Memory B cell (primary cell): ENCODE measurements around the gene TPCN2.

Experiments used
- ATAC-seq: fragments of 150-1000 bp; cut with Tn5 transposase; 2 replicates; pipeline ENCODE4 v1.10.0; 2021; ENCODE audit warnings: low read depth, mild to moderate bottlenecking, moderate library complexity
- DNase-seq, 2 donors: peaks; one replicate each; pipeline ENCODE4 v3.0.0; 2022; ENCODE audit warnings: low spot score in 2 of 2
- H3K27ac Mint-ChIP-seq: one replicate; pipeline ENCODE4 v1.8.0; 2022; ENCODE audit warnings: mild to moderate bottlenecking, moderate library complexity, mixed read lengths
- H3K27me3 Mint-ChIP-seq: one replicate; pipeline ENCODE4 v1.8.0; 2022; ENCODE audit warnings: mixed read lengths
- H3K36me3 Mint-ChIP-seq: one replicate; pipeline ENCODE4 v1.8.0; 2022; ENCODE audit warnings: mild to moderate bottlenecking, mixed read lengths
- H3K4me1 Mint-ChIP-seq: one replicate; pipeline ENCODE4 v1.8.0; 2022; ENCODE audit warnings: mixed read lengths
- H3K4me3 Mint-ChIP-seq: one replicate; pipeline ENCODE4 v1.8.0; 2022; ENCODE audit warnings: mild to moderate bottlenecking, moderate library complexity, mixed read lengths
- H3K9me3 Mint-ChIP-seq: one replicate; pipeline ENCODE4 v1.8.0; 2022; ENCODE audit warnings: mixed read lengths

Gene TPCN2

DNA sequence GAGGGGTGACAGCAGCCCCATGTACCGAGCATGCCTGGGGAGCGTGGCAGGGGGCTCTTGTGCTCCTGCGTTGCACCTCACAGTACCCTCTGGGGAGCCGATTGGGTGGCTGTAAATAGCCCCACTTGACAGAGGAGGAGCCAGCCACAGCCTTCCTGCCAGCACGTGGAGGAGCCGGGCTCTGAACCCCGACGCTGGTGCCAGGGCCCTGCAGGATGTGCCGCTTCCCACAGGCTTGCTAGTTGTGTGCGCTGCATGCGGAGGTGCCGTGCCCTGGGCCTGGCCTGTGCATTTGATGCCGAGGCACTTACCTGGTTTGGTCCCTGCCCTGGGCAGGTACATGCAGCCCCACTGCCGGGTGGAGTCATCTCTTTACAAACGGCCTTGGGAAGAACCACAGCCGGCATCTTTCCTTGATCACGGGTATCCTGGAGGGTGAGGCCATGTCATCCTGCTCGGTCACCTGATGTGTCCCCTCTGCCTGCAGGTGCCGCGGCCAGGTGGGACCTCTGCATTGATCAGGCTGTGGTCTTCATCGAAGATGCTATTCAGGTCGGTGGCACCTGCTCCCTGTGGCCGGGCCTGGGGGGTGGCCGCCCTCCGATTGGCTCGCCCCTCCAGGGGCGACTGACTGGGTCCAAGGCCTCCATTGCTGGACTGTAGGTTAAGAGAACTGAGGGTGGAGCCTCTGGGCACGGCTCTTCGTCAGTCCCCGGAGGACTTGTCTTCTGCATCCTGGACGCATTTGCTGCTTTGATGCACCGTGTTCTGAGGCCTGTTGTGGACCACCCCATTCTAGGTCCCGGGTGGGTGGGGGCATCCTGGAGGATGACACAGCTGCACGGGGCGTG, 5.0 kb downstream of the TPCN2 start:
- peak overlapping the region; percentile 99 for H3K27ac Mint-ChIP-seq
- peaks cover 23% of the 10 kb centered on the region for H3K4me1 Mint-ChIP-seq
- DNase-seq = no peak
- H3K9me3 Mint-ChIP-seq = no peaks in the 10 kb centered on the region
- H3K36me3 Mint-ChIP-seq = peaks cover 4% of the 10 kb centered on the region
- H3K27me3 Mint-ChIP-seq = no peaks in the 10 kb centered on the region
- H3K4me3 Mint-ChIP-seq = no peak overlapping the region
- ATAC-seq = no peak

DNA sequence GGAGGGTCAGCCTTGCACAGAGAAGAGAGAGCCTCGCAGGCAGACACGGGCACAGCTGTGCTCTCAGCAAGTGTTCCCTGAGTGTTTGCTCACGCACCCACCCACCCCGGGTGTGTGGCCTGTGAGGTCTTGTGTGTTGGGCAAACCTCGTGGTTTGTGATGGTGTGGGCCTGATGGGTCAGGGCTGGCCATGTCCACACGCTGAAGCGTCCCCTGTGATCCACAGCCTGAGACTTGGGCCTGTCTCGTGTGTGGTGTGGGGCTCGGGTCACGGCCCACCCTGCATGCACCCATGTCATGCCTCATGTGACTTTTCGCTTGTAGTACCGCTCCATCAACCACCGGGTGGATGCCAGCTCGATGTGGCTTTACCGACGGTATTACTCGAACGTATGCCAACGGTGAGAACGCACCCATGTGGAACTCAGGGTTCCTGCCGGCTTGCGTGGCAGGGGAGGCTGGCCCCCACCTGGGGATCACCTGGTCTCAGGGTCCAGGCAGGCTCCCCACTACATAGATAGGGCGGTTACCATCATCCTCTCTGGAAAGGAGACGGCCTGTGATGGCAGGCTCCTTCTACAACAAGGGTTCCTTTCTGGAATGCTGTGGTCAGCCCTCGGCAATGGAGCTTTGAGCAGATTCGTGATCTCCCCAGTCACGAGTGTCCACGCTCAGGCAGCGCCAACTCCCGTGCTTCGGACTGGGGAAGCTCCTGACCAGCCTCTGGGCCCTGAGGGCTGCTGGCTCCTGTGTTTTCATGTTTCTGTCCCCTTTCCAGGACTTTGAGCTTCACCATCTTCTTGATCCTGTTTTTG, 5.9 kb downstream of the TPCN2 start:
- Mint-ChIP-seq H3K4me3 (no peak overlapping the region), H3K9me3 (no peaks in the 10 kb centered on the region), H3K36me3 (peaks cover 4% of the 10 kb centered on the region), H3K4me1 (peaks cover 23% of the 10 kb centered on the region), H3K27ac (peak overlapping the region; percentile 99), H3K27me3 (no peaks in the 10 kb centered on the region)
- no peak for ATAC-seq
- no peak for DNase-seq

DNA sequence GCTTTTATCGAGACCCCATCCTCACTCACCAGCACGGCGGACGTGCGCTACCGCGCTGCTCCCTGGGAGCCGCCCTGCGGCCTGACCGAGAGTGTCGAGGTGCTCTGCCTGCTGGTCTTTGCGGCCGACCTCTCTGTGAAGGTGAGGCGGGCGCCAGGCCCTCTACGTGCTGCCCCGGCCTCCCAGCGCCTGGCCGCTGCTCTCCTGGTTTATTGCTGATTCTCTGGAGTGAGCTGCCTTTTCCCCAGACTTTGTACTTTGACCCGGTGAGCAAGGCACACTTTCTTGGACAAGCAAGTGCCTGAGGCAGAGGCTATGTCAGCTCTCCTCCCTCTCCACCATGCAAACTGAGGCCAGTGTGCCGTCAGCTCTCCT, 6.5 kb downstream of the TPCN2 start:
- Mint-ChIP-seq H3K36me3 (peaks cover 4% of the 10 kb centered on the region), H3K9me3 (no peaks in the 10 kb centered on the region), H3K4me1 (peaks cover 23% of the 10 kb centered on the region), H3K4me3 (no peak overlapping the region), H3K27me3 (no peaks in the 10 kb centered on the region), H3K27ac (peak overlapping the region; percentile 99)
- ATAC-seq (no peak), DNase-seq (no peak)

DNA sequence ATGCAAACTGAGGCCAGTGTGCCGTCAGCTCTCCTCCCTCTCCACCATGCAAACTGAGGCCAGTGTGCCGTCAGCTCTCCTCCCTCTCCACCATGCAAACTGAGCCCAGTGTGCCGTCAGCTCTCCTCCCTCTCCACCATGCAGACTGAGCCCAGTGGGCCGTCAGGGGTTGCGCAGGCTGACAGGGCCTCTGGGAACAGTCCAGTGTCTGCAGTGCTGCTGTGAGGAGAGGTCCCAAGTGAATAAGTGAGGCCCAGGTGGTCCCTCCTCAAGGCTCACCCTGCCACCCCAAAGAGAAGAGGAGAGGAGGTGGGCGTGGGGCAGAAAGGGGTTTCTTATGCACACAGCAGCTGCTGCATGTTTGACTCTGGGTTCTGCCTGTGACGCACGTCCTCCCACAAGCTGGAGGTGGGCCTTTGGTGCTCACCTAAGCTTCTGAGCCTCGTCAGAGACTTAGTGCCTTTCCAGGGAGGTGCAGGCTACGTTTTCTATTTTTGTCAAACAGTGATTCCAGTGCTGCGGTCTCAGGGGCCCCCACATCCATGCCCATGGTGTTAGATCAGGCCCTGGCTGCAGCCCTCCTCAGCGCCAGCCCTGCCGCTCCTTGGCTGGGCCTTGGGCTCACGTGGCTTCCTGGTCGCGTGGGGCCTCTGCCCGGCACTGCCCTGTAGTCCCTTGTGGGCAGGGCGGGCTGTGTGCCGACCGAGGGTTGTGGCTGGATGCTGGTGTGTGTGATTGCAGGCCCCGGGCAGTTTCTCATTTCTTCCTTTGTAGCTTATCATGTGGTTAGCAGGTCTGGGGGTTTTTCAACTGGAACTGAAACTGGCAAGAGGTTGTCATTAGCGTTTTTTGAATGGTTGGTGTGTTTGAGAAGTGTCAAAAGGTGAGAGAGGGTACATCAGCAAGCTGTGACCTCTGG, 7.1 kb downstream of the TPCN2 start:
- Mint-ChIP-seq H3K9me3 (no peaks in the 10 kb centered on the region), H3K27ac (peak overlapping the region; percentile 99), H3K36me3 (peaks cover 4% of the 10 kb centered on the region), H3K4me1 (peaks cover 25% of the 10 kb centered on the region), H3K4me3 (peak overlapping the region; percentile 83), H3K27me3 (no peaks in the 10 kb centered on the region)
- ATAC-seq (peak; percentile 76), DNase-seq (peak; percentile 77 to 82)

DNA sequence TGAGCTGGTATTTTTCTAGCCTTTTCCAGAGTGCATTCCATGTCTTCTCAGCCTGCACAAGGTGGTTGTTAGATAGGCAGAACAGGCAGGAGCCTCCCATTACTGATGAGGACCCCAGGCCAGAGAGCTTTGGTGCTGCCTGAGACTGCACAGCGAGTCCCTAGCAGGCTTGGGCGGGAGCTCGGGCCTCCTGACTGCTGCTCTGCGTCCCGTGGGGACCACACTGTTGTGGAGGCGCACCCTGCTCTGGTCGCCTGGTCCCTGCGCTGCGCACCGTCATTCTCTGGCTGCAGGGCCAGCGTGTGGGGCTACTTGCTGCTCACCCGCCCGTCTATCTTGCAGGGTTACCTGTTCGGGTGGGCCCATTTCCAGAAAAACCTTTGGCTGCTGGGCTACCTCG, 8.5 kb downstream of the TPCN2 start:
- Mint-ChIP-seq H3K27me3 (no peaks in the 10 kb centered on the region), H3K27ac (peak overlapping the region; percentile 99), H3K4me1 (peaks cover 15% of the 10 kb centered on the region), H3K36me3 (peaks cover 7% of the 10 kb centered on the region), H3K4me3 (no peak overlapping the region), H3K9me3 (no peaks in the 10 kb centered on the region)
- DNase-seq (no peak), ATAC-seq (no peak)

DNA sequence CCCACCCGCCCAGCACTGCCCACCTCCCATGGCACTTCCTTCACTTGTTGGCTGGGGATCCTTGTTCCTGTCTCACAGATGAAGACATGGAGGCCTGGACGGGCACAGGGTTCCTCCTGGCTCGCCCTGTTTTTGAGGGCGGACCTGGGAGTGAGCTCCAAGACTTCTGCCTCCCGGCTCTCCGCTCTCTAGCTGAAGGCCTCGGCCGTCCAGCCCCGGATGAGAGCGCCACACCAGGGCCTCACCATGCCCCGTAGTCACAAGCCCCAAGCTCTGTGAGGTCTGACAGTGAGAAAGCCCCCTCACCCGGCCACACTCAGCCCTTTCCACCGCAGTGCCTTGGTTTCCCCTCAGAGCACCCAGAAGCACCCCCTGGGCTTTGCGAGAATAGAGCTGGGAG, 9.1 kb downstream of the TPCN2 start:
- Mint-ChIP-seq H3K27ac (no peak overlapping the region), H3K36me3 (peaks cover 7% of the 10 kb centered on the region), H3K4me3 (no peak overlapping the region)

DNA sequence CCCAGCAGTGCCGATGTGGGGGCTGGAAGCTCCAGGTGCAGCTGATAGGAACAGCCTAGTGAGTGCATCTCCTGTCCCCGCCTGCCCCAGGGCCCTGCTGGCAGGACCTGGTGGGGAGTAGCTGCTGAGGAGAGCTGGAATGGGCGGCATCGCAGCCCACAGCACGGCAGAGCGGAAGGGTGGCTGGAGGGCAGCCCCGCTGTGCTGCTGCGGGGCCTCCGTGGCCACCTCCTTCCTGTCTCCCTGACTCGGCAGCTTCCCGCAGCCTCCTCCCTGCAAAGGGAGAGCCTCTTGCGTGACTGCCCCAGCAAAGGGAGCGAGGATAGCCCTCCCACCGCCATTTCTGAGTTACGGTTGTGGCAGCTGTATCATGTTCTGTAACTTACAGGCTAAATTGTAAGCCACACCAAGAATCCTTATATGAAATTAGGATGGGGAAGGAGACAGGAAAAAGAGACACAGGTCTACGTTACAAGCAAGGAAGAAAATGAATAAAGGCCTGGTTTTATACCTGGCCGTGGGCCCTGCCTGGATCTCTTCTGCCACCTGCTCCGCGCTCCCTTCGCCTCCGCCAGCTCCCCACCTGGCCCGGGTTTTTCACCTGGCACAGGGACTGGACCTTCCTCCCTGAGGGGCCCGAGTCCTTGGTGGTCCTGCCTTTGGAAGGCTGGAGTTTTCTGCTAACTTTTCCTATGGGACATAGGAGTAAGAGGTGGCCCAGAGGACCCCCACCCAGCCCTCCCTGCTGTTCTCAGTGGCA, 10.0 kb downstream of the TPCN2 start:
- Mint-ChIP-seq H3K4me3 (no peak overlapping the region), H3K9me3 (no peaks in the 10 kb centered on the region), H3K4me1 (peaks cover 11% of the 10 kb centered on the region), H3K27me3 (no peaks in the 10 kb centered on the region), H3K36me3 (peaks cover 7% of the 10 kb centered on the region), H3K27ac (peak overlapping the region; percentile 38)
- no peak for ATAC-seq
- no peak for DNase-seq

More for the DNA sequence above, 9.1 kb downstream of the TPCN2 start:
- Mint-ChIP-seq H3K9me3 (no peaks in the 10 kb centered on the region), H3K4me1 (peaks cover 11% of the 10 kb centered on the region), H3K27me3 (no peaks in the 10 kb centered on the region)
- ATAC-seq (no peak), DNase-seq (no peak)

DNA sequence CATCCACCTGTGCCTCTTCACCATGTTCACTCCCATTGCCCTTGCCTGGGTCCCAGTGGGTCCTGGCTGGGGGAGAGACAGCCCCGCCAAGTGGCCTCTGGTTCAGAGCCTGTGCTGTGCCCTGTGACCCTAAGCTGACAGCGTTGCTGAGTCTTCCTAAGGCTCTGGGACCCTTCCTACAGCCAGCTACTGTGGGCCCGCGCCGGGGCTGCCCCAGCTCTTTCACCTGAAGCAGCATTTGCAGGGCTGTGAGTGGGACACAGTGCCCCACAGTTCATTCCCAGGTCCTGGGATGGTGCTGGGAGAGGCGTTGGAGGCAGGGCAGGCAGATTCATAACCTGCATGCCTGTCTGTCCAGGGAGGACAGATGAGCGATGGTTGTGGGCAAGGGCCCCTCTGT, 10.7 kb downstream of the TPCN2 start:
- no peaks in the 10 kb centered on the region for H3K9me3 Mint-ChIP-seq
- peaks cover 11% of the 10 kb centered on the region for H3K4me1 Mint-ChIP-seq
- no peak for ATAC-seq
- no peaks in the 10 kb centered on the region for H3K27me3 Mint-ChIP-seq
- peaks cover 6% of the 10 kb centered on the region for H3K36me3 Mint-ChIP-seq
- no peak for DNase-seq
- no peak overlapping the region for H3K4me3 Mint-ChIP-seq
- H3K27ac Mint-ChIP-seq = peak overlapping the region; percentile 38

DNA sequence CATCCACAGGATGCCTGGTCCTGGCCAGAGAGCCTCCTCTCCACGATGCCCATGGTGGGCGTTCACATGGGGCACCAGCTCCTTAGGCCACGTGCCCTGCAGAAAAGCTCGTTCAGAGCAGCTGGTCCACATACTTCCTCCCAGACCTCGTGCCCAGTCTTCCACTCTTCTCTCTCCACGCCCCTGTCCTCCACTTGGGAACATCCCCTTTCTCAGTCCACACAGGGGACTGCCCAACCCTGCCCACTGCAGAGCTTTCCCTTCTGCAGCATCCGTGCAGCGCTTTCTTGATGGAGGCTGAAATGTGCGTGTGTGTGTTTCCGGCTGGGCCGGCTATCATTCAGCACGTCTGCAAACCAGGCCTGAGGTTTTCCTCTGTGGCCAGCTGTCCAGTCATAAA, 11.3 kb downstream of the TPCN2 start:
- peaks cover 11% of the 10 kb centered on the region for H3K4me1 Mint-ChIP-seq
- H3K4me3 Mint-ChIP-seq = no peak overlapping the region
- H3K27ac Mint-ChIP-seq = no peak overlapping the region
- ATAC-seq (no peak), DNase-seq (no peak)
- no peaks in the 10 kb centered on the region for H3K27me3 Mint-ChIP-seq
- peaks cover 6% of the 10 kb centered on the region for H3K36me3 Mint-ChIP-seq
- H3K9me3 Mint-ChIP-seq = no peaks in the 10 kb centered on the region

DNA sequence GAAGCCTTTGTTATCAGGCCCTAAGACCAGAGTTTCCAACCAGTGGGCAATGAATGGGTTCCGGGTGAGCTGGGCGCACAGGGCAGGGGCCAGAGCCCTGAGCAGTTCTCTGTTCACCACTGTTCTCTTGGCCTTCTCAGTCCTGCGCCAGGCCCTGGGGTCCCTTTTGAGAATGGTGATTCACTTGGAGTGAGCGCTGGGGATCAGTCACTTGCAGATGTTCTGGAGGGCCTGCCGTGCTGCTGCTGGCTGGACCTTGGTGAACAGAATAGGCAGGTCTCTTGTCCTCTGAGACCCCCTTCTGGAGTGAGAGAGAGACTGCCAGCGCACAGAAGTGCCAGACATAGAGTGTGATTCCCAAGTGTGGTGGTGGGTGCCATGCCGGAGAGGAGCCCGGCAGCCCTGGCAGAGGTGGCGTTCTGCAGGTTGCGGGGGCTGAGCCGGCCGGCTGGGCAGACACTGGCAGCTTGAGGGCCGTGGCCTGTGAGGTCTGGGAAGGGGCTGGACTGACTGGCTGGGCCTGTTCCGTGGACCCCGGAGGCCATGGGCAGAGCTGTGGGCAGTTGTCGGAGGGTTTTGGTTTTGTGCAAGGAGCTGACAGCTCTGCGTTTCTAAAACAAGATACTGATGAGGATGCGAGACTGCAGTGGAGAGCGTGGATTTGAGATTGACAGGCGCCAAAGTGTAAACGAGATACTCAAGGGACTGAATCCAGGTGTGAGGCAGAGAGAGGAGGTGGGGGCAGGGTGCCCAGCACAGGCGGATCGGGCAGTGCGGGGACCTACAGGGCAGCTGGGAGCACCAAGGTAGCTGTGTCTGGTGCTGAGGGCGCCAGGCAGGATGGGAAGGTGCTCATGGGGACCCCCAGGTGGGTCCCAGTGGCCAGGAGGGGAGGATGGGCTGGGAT, 12.3 kb downstream of the TPCN2 start:
- DNase-seq (no peak), ATAC-seq (no peak)
- no peaks in the 10 kb centered on the region for H3K27me3 Mint-ChIP-seq
- H3K4me1 Mint-ChIP-seq = peaks cover 6% of the 10 kb centered on the region
- H3K4me3 Mint-ChIP-seq = no peak overlapping the region
- H3K36me3 Mint-ChIP-seq = peaks cover 3% of the 10 kb centered on the region
- peak overlapping the region; percentile 32 for H3K27ac Mint-ChIP-seq
- H3K9me3 Mint-ChIP-seq = no peaks in the 10 kb centered on the region

DNA sequence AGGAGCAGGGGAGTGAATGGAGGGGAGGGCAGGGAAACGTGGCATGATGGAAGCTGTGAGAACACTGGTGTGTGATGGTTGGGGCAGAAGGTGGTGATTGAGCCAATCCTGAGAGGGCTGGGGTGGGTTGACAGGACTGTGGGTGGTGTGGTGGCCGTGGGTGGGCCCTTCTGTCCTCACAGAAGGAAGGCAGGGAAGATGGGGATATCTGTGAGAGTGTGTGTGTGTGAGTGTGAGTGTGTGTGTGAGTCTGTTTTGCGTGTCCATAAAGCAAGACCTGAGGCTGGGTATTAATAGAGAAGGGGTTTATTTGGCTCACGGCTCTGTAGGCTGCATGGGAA, 13.0 kb downstream of the TPCN2 start:
- no peak overlapping the region for H3K4me3 Mint-ChIP-seq
- peak overlapping the region; percentile 32 for H3K27ac Mint-ChIP-seq
- no peak for DNase-seq
- no peaks in the 10 kb centered on the region for H3K27me3 Mint-ChIP-seq
- H3K4me1 Mint-ChIP-seq = peaks cover 4% of the 10 kb centered on the region
- peaks cover 3% of the 10 kb centered on the region for H3K36me3 Mint-ChIP-seq
- H3K9me3 Mint-ChIP-seq = no peaks in the 10 kb centered on the region
- ATAC-seq = no peak

DNA sequence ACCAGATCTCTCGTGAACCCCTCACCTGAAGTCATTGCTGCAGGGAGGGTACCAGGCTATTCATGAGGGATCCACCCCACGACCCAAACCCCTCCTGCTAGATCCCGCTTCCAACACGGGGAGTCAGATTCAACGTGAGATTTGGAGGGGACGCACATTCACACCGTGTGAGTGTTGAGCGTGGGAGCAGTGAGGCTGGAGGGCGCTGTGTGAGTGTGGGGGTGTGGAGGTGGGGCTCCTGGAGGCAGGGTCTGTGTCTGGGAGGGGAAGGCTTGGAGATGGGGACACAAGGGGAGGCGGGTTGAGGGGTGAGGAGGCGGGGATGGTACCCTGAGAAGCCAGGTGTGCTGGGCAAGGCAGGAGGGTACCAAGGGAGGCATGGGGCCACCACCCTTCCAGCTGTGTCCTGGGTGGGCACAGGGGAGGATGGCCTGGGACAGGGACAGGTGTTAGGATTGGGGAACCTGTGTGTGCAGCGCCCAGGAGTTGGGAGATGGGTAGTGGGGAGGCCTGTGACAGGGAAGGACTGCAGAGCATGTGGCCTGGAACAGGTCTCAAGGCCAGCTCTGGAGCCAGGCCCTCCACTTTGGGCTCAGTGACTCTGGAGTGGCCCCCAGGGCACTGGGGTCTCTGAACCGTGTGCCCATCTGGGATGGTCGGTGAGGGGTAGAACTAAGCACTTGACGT, 13.6 kb downstream of the TPCN2 start:
- Mint-ChIP-seq H3K4me3 (no peak overlapping the region), H3K36me3 (peaks cover 3% of the 10 kb centered on the region), H3K27ac (peak overlapping the region; percentile 17), H3K9me3 (no peaks in the 10 kb centered on the region), H3K27me3 (no peaks in the 10 kb centered on the region), H3K4me1 (peaks cover 4% of the 10 kb centered on the region)
- DNase-seq (no peak), ATAC-seq (no peak)
